GM19351 (cell line): ENCODE results near the gene COPS7A.
"Not testable (repeated sequence)": the region's sequence is repeated elsewhere in the genome, so short reads cannot be mapped to it uniquely, and the experiment has no call there.

Experiments used
- ATAC-seq: cut with Tn5 transposase; IDR thresholded peaks from one replicate; pipeline ENCODE4 v1.9.1; 2021; ENCODE audit warnings: mild to moderate bottlenecking, moderate library complexity; ENCODE audit not compliant: unreplicated experiment

Gene COPS7A

GRCh38 chr12:6701078-6701768 is 22.6 kb upstream of the COPS7A start:
- ATAC-seq, result no peak

- ATAC-seq, result no peak
Measured at GRCh38 chr12:6703631-6704030, 20.2 kb upstream of the COPS7A start.

GRCh38 chr12:6708351-6708750 is 15.5 kb upstream of the COPS7A start:
- not testable (repeated sequence) for ATAC-seq

- no peak for ATAC-seq
Measured at GRCh38 chr12:6708960-6709394, 14.9 kb upstream of the COPS7A start.

- ATAC-seq, result not testable (repeated sequence)
Measured at GRCh38 chr12:6716031-6716873, 7.6 kb upstream of the COPS7A start.

- no peak for ATAC-seq
Measured at GRCh38 chr12:6716874-6717437, 6.9 kb upstream of the COPS7A start.

- no peak for ATAC-seq
Measured at GRCh38 chr12:6722863-6723262, 983 bp upstream of the COPS7A start.

GRCh38 chr12:6724409-6724797 is 557 bp downstream of the COPS7A start:
- no peak for ATAC-seq

GRCh38 chr12:6725350-6725749 is 1.5 kb downstream of the COPS7A start:
- ATAC-seq, result no peak

GRCh38 chr12:6729186-6729585 is 5.3 kb downstream of the COPS7A start:
- ATAC-seq, result no peak

- no peak for ATAC-seq
Measured at GRCh38 chr12:6730169-6730568, 6.3 kb downstream of the COPS7A start.

- no peak for ATAC-seq
Measured at GRCh38 chr12:6734506-6735387, 10.9 kb downstream of the COPS7A start.

- no peak for ATAC-seq
Measured at GRCh38 chr12:6735448-6736191, 11.8 kb downstream of the COPS7A start.

- ATAC-seq, result no peak
Measured at GRCh38 chr12:6736754-6737153, 12.9 kb downstream of the COPS7A start.

GRCh38 chr12:6742080-6742479 is 18.2 kb downstream of the COPS7A start:
- ATAC-seq, result not testable (repeated sequence)

- ATAC-seq, result no peak
Measured at GRCh38 chr12:6742834-6743233, 19.0 kb downstream of the COPS7A start.

- not testable (repeated sequence) for ATAC-seq
Measured at GRCh38 chr12:6743300-6743699, 19.5 kb downstream of the COPS7A start.

GRCh38 chr12:6745741-6746525 is 22.1 kb downstream of the COPS7A start:
- ATAC-seq, result no peak

GRCh38 chr12:6747216-6747615 is 23.4 kb downstream of the COPS7A start:
- ATAC-seq, result no peak
